SH-SY5Y (cell line): Measurements from ENCODE around the gene AFAP1L2.

Experiments used
- GATA2 ChIP-seq: IDR thresholded peaks from 2 replicates; pipeline ENCODE4 v1.6.1; 2011; ENCODE audit warnings: mild to moderate bottlenecking, low read depth, low read length
- GATA3 ChIP-seq: IDR thresholded peaks from 2 replicates; pipeline ENCODE4 v1.6.1; 2011; ENCODE audit warnings: low read depth, mild to moderate bottlenecking, low read length, moderate library complexity

- TF ChIP-seq GATA3 (no peak), GATA2 (no peak)
These were observed 4.0 kb upstream of the AFAP1L2 start for GRCh38 chr10:114408112-114408967.
